Loucy (cell line): ENCODE measurements around the gene GSE1.

Experiments
- CTCF ChIP-seq: fragments of 200-600 bp; sonication (generic); conservative IDR thresholded peaks from 2 replicates; pipeline ENCODE4 v1.5.1; 2014; ENCODE audit warnings: mild to moderate bottlenecking, antibody characterized with exemption, low read length
- EZH2phosphoT487 ChIP-seq: fragments of 200-600 bp; IDR thresholded peaks from 2 replicates; pipeline ENCODE4 v1.6.1; 2018; ENCODE audit warnings: antibody characterized with exemption, mild to moderate bottlenecking, moderate library complexity, borderline replicate concordance

- peak; percentile 97 for TF ChIP-seq CTCF
- TF ChIP-seq EZH2phosphoT487 = no peak
Measured at GRCh38 chr16:85610446-85611193, 2.5 kb upstream of the GSE1 start.
